IPS-18a (cell line): ENCODE measurements around the gene ITGA3.

ENCODE experiments used
- H3K27ac ChIP-seq: one replicate; pipeline ENCODE4 v1.5.1; 2013; ENCODE audit warnings: low read length
- H3K27me3 ChIP-seq: one replicate; pipeline ENCODE4 v1.6.1; 2013; ENCODE audit warnings: mild to moderate bottlenecking, low read length; ENCODE audit not compliant: control insufficient read depth, insufficient read depth
- H3K36me3 ChIP-seq: one replicate; pipeline ENCODE4 v1.6.1; 2013; ENCODE audit warnings: low read depth, low read length; ENCODE audit not compliant: control insufficient read depth
- H3K4me1 ChIP-seq: one replicate; pipeline ENCODE4 v1.6.1; 2013; ENCODE audit warnings: low read depth, low read length; ENCODE audit not compliant: control insufficient read depth
- H3K4me3 ChIP-seq: one replicate; pipeline ENCODE4 v1.5.1; 2013; ENCODE audit warnings: low read length
- H3K9ac ChIP-seq: one replicate; pipeline ENCODE4 v1.6.1; 2013; ENCODE audit warnings: mild to moderate bottlenecking, low read length, moderate library complexity
- H3K9me3 ChIP-seq: one replicate; pipeline ENCODE4 v1.6.1; 2013; ENCODE audit warnings: low read depth, low read length; ENCODE audit not compliant: control insufficient read depth

The ITGA3 gene

GRCh38 chr17:50076591-50077235 lies 20.8 kb downstream of the ITGA3 start:
- no peak overlapping the region for H3K27ac ChIP-seq
- peaks cover 5% of the 10 kb centered on the region for H3K4me1 ChIP-seq
- no peak overlapping the region for H3K4me3 ChIP-seq
- no peak overlapping the region for H3K9ac ChIP-seq
- H3K36me3 ChIP-seq: peaks cover 2% of the 10 kb centered on the region
- H3K27me3 ChIP-seq: peaks cover 7% of the 10 kb centered on the region
- no peaks in the 10 kb centered on the region for H3K9me3 ChIP-seq

DNA sequence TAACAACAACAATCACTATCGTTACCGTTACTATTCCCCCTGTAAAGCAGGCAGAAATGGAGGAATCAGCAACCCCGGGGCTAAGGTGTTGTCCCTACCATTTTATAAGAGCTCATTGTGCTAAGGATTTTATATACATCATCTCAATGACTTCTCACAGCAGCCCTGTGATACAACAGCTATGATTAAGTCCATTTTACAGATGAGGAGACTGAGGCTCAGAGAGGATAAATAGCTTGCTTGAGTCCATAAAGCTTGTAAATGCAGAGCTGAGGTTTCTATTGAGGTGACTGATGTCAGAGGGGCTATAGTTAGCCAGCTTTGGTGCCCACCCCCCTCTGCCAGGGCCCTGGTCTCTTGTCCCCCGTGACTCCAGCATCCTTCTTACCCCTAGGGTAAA lies 22.5 kb downstream of the ITGA3 start:
- peaks cover 5% of the 10 kb centered on the region for H3K4me1 ChIP-seq
- H3K36me3 ChIP-seq: peaks cover 2% of the 10 kb centered on the region
- H3K4me3 ChIP-seq: no peak overlapping the region
- H3K9ac ChIP-seq: no peak overlapping the region
- H3K9me3 ChIP-seq: no peaks in the 10 kb centered on the region
- H3K27me3 ChIP-seq: peaks cover 7% of the 10 kb centered on the region
- H3K27ac ChIP-seq: no peak overlapping the region

GRCh38 chr17:50079334-50080095 lies 23.6 kb downstream of the ITGA3 start:
- Histone ChIP-seq H3K4me3 (no peak overlapping the region), H3K4me1 (peaks cover 5% of the 10 kb centered on the region), H3K27me3 (peaks cover 7% of the 10 kb centered on the region), H3K27ac (no peak overlapping the region), H3K9me3 (no peaks in the 10 kb centered on the region), H3K9ac (no peak overlapping the region), H3K36me3 (peaks cover 2% of the 10 kb centered on the region)

DNA sequence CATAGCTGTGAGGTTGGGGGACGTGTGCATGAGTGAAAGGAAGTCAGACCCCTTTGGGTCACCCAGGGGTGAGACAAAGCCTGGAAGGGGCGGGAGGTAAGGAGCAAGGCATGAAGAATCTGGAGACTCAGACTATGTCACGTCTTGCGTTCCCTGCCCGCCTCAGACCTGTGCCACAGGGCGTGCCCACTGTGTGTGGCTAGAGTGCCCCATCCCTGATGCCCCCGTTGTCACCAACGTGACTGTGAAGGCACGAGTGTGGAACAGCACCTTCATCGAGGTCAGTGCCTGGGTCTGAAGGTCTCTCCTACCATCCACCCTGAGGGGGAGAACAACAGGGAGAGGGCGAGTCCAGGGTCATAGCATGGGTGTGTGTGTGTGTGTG lies 24.2 kb downstream of the ITGA3 start:
- Histone ChIP-seq H3K36me3 (peaks cover 2% of the 10 kb centered on the region), H3K9ac (no peak overlapping the region), H3K4me1 (peaks cover 5% of the 10 kb centered on the region), H3K9me3 (no peaks in the 10 kb centered on the region), H3K27ac (no peak overlapping the region), H3K27me3 (peaks cover 7% of the 10 kb centered on the region), H3K4me3 (no peak overlapping the region)

DNA sequence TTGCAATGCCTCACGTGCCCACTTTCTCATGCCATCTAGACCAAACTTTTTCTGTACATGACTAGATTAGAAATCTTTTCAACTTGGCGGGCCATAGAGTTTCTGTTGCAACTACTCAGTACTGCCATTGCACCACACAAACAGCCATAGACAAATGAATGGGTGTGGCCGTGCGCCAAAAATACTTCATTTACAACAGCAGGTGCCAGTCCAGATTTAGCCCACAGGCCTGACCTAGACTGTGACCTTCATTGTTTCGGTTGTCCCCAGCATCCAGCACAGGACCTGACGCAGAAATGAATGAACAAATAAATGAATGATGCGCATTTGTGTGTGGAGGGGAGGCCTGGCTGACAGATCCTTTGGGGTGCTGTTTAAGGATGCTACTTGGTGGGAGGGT lies 24.9 kb downstream of the ITGA3 start:
- no peaks in the 10 kb centered on the region for H3K9me3 ChIP-seq
- peaks cover 5% of the 10 kb centered on the region for H3K27me3 ChIP-seq
- peaks cover 2% of the 10 kb centered on the region for H3K36me3 ChIP-seq
- H3K4me1 ChIP-seq: peaks cover 5% of the 10 kb centered on the region
- H3K4me3 ChIP-seq: no peak overlapping the region
- H3K9ac ChIP-seq: no peak overlapping the region
- no peak overlapping the region for H3K27ac ChIP-seq

GRCh38 chr17:50081757-50082156 lies 25.8 kb downstream of the ITGA3 start:
- Histone ChIP-seq H3K36me3 (peaks cover 2% of the 10 kb centered on the region), H3K4me1 (peaks cover 4% of the 10 kb centered on the region), H3K27ac (no peak overlapping the region), H3K9me3 (no peaks in the 10 kb centered on the region), H3K27me3 (no peaks in the 10 kb centered on the region), H3K4me3 (no peak overlapping the region), H3K9ac (no peak overlapping the region)

- H3K9ac ChIP-seq: no peak overlapping the region
- no peaks in the 10 kb centered on the region for H3K4me1 ChIP-seq
- no peak overlapping the region for H3K4me3 ChIP-seq
- H3K27ac ChIP-seq: no peak overlapping the region
- no peaks in the 10 kb centered on the region for H3K27me3 ChIP-seq
- no peaks in the 10 kb centered on the region for H3K9me3 ChIP-seq
- no peaks in the 10 kb centered on the region for H3K36me3 ChIP-seq
Observed at GRCh38 chr17:50087246-50087911, 31.5 kb downstream of the ITGA3 start.

GRCh38 chr17:50087912-50088405 lies 32.0 kb downstream of the ITGA3 start:
- no peaks in the 10 kb centered on the region for H3K27me3 ChIP-seq
- no peaks in the 10 kb centered on the region for H3K36me3 ChIP-seq
- H3K9me3 ChIP-seq: no peaks in the 10 kb centered on the region
- no peak overlapping the region for H3K4me3 ChIP-seq
- no peak overlapping the region for H3K27ac ChIP-seq
- no peak overlapping the region for H3K9ac ChIP-seq
- no peaks in the 10 kb centered on the region for H3K4me1 ChIP-seq

DNA sequence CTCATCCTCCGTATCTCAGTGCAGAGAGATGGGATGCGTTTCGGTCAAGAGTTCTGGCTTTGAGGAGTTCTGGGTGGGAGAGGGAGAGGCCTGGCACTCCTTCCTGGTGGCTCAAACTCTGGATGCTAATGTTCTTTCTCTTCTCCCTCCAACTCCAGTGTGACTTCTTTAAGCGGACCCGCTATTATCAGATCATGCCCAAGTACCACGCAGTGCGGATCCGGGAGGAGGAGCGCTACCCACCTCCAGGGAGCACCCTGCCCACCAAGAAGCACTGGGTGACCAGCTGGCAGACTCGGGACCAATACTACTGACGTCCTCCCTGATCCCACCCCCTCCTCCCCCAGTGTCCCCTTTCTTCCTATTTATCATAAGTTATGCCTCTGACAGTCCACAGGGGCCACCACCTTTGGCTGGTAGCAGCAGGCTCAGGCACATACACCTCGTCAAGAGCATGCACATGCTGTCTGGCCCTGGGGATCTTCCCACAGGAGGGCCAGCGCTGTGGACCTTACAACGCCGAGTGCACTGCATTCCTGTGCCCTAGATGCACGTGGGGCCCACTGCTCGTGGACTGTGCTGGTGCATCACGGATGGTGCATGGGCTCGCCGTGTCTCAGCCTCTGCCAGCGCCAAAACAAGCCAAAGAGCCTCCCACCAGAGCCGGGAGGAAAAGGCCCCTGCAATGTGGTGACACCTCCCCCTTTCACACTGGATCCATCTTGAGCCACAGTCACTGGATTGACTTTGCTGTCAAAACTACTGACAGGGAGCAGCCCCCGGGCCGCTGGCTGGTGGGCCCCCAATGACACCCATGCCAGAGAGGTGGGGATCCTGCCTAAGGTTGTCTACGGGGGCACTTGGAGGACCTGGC lies 33.3 kb downstream of the ITGA3 start:
- H3K36me3 ChIP-seq: no peaks in the 10 kb centered on the region
- no peaks in the 10 kb centered on the region for H3K27me3 ChIP-seq
- no peak overlapping the region for H3K9ac ChIP-seq
- H3K9me3 ChIP-seq: no peaks in the 10 kb centered on the region
- H3K27ac ChIP-seq: no peak overlapping the region
- no peak overlapping the region for H3K4me3 ChIP-seq
- H3K4me1 ChIP-seq: no peaks in the 10 kb centered on the region

GRCh38 chr17:50090071-50090470 lies 34.2 kb downstream of the ITGA3 start:
- H3K27ac ChIP-seq: no peak overlapping the region
- H3K36me3 ChIP-seq: no peaks in the 10 kb centered on the region
- H3K4me1 ChIP-seq: peaks cover 4% of the 10 kb centered on the region
- no peak overlapping the region for H3K4me3 ChIP-seq
- no peaks in the 10 kb centered on the region for H3K9me3 ChIP-seq
- H3K27me3 ChIP-seq: peaks cover 4% of the 10 kb centered on the region
- H3K9ac ChIP-seq: no peak overlapping the region
